NB4 (cell line): Measurements from ENCODE around the gene KIF16B.

Experiments
- CTCF ChIP-seq: IDR thresholded peaks from one replicate; pipeline ENCODE4 v1.5.1; 2012; ENCODE audit warnings: low read depth, low read length
- POLR2A ChIP-seq: IDR thresholded peaks from 2 replicates; pipeline ENCODE4 v1.6.1; 2011; ENCODE audit warnings: mild to moderate bottlenecking; ENCODE audit not compliant: insufficient read length; ENCODE audit errors: extremely low read depth

GRCh38 chr20:16541878-16542277 is 31.4 kb downstream of the KIF16B start:
- TF ChIP-seq CTCF (no peak), POLR2A (no peak)
